ENCODE results near the gene COQ8B. TPM values are rescaled to one million over a fixed set of nuclear protein-coding genes. Genes with fewer than 3 reads are reported as not detected.
A peak's percentile ranks its signal among the peaks of the same experiment; 100 is the strongest.

COQ8B gene
- total and polyA plus RNA-seq, 11 donors = 18.2 to 49.7 (median 27.8) TPM

DNA sequence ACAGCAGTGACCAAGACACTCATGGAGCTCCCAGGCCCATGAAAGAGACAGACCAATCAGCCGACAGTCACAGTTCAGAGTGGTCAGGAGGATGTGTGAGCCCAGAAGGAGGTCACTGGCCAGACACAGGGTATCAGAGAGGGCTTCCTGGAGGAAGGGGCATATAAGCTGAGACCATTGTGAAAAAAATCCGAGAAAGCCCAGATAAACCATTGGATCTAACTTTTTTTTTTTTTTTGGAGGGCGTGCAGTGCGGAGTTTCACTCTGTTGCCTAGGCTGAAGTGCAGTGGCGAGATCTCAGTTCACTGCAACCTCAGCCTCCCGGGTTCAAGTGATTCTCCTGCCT lies 4.4 kb upstream of the COQ8B start:
- Histone ChIP-seq H3K27me3 (no peaks in the 10 kb centered on the region), H3K4me3 (peak overlapping the region in 9 of 12 donors; percentile 13 to 98 (median 84)), H3K36me3 (peaks cover 4 to 35% (median 26%) of the 10 kb centered on the region in 9 donors), H3K27ac (peak overlapping the region; percentile 70 to 99 (median 97)), H3K9me3 (no peaks in the 10 kb centered on the region), H3K4me1 (peaks cover 6 to 64% (median 45%) of the 10 kb centered on the region in 12 donors)
- intact Hi-C loops (cut with DNase I) = no loop called here
- ATAC-seq (no peak), DNase-seq (peak in 1 of 5 donors; percentile 33)
- TF ChIP-seq, protein P1, sequence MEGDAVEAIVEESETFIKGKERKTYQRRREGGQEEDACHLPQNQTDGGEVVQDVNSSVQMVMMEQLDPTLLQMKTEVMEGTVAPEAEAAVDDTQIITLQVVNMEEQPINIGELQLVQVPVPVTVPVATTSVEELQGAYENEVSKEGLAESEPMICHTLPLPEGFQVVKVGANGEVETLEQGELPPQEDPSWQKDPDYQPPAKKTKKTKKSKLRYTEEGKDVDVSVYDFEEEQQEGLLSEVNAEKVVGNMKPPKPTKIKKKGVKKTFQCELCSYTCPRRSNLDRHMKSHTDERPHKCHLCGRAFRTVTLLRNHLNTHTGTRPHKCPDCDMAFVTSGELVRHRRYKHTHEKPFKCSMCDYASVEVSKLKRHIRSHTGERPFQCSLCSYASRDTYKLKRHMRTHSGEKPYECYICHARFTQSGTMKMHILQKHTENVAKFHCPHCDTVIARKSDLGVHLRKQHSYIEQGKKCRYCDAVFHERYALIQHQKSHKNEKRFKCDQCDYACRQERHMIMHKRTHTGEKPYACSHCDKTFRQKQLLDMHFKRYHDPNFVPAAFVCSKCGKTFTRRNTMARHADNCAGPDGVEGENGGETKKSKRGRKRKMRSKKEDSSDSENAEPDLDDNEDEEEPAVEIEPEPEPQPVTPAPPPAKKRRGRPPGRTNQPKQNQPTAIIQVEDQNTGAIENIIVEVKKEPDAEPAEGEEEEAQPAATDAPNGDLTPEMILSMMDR (IDR thresholded peaks at IDR 0.05) = no peak
- no peak for TF ChIP-seq POLR2A (IDR thresholded peaks at IDR 0.05)
- WGBS, 4 donors = 85 to 95% (median 90%) methylated on average over 6 of the region's 6 CpGs

DNA sequence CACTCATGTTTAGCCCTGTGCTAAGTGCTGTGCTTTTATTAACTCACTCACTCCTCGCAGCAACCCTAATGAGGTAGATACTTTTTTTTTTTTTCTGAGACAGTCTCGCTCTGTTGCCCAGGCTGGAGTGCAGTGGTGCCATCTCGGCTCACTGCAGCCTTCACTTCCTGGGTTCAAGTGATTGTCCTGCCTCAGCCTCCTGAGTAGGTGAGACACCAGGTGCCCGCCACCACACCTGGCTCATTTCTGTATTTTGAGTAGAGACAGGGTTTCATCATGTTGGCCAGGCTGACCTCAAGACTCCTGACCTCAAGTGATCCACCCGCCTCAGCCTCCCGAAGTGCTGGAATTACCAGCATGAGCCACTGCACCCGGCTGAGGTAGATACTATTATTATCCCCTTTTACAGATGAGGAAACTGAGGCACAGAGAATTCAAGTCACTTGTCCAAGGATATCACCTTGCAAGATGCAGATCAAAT lies 2.8 kb upstream of the COQ8B start:
- no peaks in the 10 kb centered on the region for H3K27me3 ChIP-seq
- peaks cover 0 to 18% (median 11%) of the 10 kb centered on the region in 9 donors for H3K36me3 ChIP-seq
- 49 to 62% (median 50%) methylated on average over 7 of the region's 7 CpGs for WGBS, 4 donors
- peak overlapping the region; percentile 65 to 98 (median 82) for H3K4me3 ChIP-seq
- DNase-seq (no peak), ATAC-seq (no peak)
- no peaks in the 10 kb centered on the region for H3K9me3 ChIP-seq
- intact Hi-C loops (cut with DNase I) = loop anchor here in 5 of 10 donors (5.0 to 10.0 kb wide), 4 partner anchors 55 to 98 kb away; no protein-coding TSS in a partner anchor
- peaks cover 6 to 76% (median 57%) of the 10 kb centered on the region in 12 donors for H3K4me1 ChIP-seq
- peak overlapping the region; percentile 95 to 99 (median 97) for H3K27ac ChIP-seq
- TF ChIP-seq, protein P1 (IDR thresholded peaks at IDR 0.05) = no peak
- no peak for TF ChIP-seq POLR2A (IDR thresholded peaks at IDR 0.05)

DNA sequence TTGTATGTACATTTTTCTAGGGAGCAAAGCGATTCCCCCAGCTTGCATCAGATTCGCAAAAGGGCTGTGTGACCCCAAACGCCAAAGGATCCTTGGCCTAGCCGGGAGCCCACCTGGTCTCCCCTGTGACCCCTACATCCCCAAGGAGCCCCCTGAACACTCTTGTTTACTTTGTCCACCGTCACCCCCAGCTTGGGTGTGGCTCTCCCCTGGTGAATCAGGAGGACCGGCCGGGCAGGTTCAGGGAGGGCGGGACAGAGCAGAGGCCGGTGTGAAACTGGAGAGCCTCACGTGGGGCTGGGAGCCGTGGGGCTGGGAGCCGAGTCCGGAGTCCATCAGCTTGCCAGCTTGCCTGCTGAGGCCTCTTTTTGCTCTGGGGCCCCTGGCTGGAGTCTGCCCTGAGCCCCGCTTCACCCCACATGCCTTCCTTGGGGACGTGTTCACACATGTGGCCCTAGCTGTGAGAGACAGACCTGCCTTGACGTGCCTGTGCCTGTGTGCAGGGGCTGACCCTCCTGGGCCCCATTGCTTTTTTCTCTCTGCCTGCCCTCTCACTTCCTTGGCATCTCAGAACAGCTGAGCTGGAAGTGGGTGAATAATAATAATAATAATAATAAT lies 2.2 kb upstream of the COQ8B start:
- H3K9me3 ChIP-seq = no peaks in the 10 kb centered on the region
- TF ChIP-seq, protein P1 (IDR thresholded peaks at IDR 0.05) = no peak
- TF ChIP-seq POLR2A (IDR thresholded peaks at IDR 0.05) = peak in 1 of 2 donors; percentile 22
- intact Hi-C loops (cut with DNase I) = loop anchor here in 5 of 10 donors (1.0 to 10.0 kb wide), 5 partner anchors 30 to 98 kb away; no protein-coding TSS in a partner anchor
- H3K36me3 ChIP-seq = peaks cover 0 to 13% (median 5%) of the 10 kb centered on the region in 9 donors
- ATAC-seq (no peak), DNase-seq (peak in 4 of 5 donors; percentile 40 to 74 (median 56))
- 5 to 12% (median 6%) methylated on average over 8 to 16 of the region's 16 CpGs for WGBS, 4 donors
- H3K4me3 ChIP-seq = peak overlapping the region; percentile 65 to 98 (median 82)
- no peaks in the 10 kb centered on the region for H3K27me3 ChIP-seq
- peak overlapping the region; percentile 95 to 99 (median 97) for H3K27ac ChIP-seq
- H3K4me1 ChIP-seq = peaks cover 9 to 77% (median 59%) of the 10 kb centered on the region in 12 donors

Measured in heart left ventricle (tissue), 16 donors.